HG02981 (cell line): Measurements from ENCODE around the gene OTOS.

ENCODE experiments used
- ATAC-seq: cut with Tn5 transposase; IDR thresholded peaks from one replicate; pipeline ENCODE4 v1.9.1; 2021; ENCODE audit warnings: mild to moderate bottlenecking, moderate library complexity; ENCODE audit not compliant: unreplicated experiment

OTOS gene

GRCh38 chr2:240123821-240124650, 16.4 kb downstream of the OTOS start:
- ATAC-seq, result no peak

- ATAC-seq, result no peak
These were observed 18.8 kb downstream of the OTOS start for GRCh38 chr2:240121675-240122074.

- ATAC-seq, result peak; percentile 77
These were observed 19.3 kb downstream of the OTOS start for GRCh38 chr2:240121190-240121589.

- ATAC-seq, result no peak
These were observed 26.2 kb downstream of the OTOS start for GRCh38 chr2:240114233-240114632.

GRCh38 chr2:240112914-240113690, 27.4 kb downstream of the OTOS start:
- ATAC-seq, result no peak

DNA sequence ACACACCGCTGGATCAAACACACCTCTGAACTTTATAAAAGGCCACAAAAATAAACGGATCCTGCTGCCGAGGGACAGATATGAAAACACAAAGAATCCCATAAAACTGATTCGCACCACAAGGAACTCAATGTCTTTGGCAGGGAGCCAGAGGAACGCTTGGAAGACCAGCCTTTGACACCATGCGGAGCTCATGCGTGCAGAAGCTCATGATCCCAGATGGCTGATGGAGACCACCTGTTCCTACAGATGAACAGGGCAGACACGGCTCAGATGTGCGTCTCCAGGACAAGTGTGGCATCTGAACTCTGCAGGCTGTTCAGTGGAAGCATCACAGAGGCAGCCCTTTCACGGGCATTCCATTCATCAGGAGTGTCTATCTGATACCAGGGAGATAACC, 29.2 kb downstream of the OTOS start:
- no peak for ATAC-seq

GRCh38 chr2:240109386-240109785, 31.1 kb downstream of the OTOS start:
- no peak for ATAC-seq

DNA sequence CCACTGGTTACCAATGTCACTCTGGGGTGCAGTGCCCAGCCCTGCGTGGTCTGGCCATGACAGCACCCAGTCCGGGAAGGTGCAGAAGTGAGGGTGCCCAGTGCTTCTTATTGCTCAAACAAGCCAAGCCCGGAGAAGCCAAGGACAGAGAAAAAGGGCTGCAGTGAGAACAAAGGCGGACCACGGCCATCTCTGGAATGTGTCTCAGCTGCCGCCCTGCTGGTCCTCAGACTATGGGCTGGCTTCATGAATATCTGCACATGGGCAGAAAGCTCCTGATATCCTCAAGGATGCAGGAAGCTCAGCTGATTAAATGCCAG, 33.0 kb downstream of the OTOS start:
- no peak for ATAC-seq

- no peak for ATAC-seq
These were observed 33.5 kb downstream of the OTOS start for GRCh38 chr2:240106765-240107476.

GRCh38 chr2:240105982-240106381, 34.5 kb downstream of the OTOS start:
- no peak for ATAC-seq

GRCh38 chr2:240103136-240103535, 37.3 kb downstream of the OTOS start:
- no peak for ATAC-seq

DNA sequence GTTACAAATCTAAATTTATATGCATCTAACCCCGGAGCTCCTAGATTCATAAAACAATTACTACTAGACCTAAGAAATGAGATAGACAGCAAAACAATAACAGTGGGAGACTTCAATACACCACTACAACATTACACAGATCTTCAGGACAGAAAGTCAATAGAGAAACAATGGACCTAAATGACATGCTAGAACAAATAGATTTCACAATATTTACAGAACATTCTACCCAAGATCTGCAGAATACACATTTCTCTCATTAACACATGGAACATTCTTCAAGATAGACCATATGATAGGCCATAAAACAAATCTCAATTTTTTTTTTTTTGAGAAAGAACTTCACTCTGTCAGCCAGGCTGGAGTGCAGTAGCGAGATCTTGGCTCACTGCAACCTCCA, 42.1 kb downstream of the OTOS start:
- no peak for ATAC-seq

DNA sequence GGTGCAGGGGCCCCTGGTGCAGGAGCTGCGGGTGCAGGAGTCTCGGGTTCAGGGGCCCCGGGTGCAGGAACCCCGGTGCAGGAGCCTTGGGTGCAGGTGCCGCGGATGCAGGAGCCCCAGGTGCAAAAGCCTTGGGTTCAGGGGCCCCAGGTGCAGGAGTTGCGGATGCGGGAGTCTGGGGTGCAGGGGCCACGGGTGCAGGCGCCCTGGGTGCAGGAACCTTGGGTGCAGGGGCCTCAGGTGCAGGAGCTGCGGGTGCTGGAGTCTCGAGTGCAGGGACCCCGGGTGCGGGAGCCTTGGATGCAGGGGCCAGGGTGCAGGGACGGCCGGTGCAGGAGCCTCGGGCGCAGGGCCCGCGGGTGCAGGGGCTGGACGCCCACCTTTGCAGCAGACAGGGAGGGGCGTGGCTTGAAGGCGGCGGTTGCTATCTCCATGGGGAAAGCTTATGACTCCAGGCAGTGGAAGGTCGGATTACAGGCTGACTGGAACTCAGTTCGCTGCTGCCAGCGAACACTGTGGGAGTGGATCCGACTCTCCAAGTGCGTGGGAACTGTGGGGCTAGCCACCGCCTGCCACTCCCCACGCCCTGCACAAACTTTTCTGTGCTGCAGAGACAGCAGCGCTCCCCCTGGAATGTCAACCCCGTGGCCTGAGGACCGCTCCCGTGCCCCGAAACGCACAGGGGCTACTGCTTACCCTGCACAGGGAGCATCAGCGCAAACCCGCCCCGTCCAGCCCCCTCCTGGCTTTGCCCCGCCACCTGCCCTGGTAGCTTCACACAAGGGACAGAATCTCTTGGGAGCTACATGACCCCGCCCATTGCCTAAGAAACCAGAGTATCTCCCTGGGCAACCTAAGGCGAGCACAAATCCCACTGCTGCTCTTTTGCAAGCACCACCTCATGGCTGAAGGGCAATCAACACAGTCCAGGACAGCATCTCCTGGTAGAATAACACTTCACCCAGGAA, 44.6 kb downstream of the OTOS start:
- ATAC-seq, result no peak

DNA sequence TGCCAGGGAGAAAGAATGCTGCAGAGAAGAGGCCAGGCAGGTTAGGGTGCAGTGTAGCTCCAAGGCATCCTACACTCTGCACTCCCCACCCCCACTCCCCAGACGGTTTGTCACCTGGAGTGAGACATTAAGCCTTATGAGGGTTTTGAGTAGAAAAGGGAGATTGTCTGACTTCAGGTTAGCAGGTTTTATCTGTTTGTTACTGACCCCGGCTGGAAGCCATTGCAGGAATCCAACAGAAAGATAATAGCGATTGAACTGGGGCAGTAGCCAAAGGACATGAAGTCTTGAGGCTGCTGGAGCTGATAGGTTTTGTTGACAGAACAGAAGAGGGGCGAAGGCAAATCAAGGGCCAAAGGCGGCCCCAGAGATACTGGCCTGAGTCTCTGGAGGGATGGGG, 51.2 kb downstream of the OTOS start:
- no peak for ATAC-seq
